H9 (cell line): Measurements from ENCODE around the gene DCAF10. TPM values are rescaled to one million over a fixed set of nuclear protein-coding genes. Genes with fewer than 3 reads are reported as not detected.

Source experiments
- DNase-seq: peaks from one replicate; pipeline ENCODE4 v3.0.0-alpha.2; 2017
- H2AFZ ChIP-seq: one replicate; pipeline ENCODE4 v1.6.1; 2013; ENCODE audit warnings: mild to moderate bottlenecking, low read length, control low read depth, moderate library complexity
- H2AK5ac ChIP-seq: 2 replicates; pipeline ENCODE4 v1.6.1; 2013; ENCODE audit warnings: low read length, control low read depth, mixed read lengths; ENCODE audit not compliant: insufficient read length
- H2BK120ac ChIP-seq: one replicate; pipeline ENCODE4 v1.6.1; 2013; ENCODE audit warnings: low read depth, mild to moderate bottlenecking, low read length, control low read depth, inconsistent platforms; ENCODE audit not compliant: poor library complexity, severe bottlenecking
- H2BK12ac ChIP-seq: 2 replicates; pipeline ENCODE4 v1.6.1; 2013; ENCODE audit warnings: low read length, control low read depth, mixed read lengths, low read depth; ENCODE audit not compliant: insufficient read length
- H2BK15ac ChIP-seq: 2 replicates; pipeline ENCODE4 v1.6.1; 2013; ENCODE audit warnings: low read depth, low read length, control low read depth
- H2BK20ac ChIP-seq: one replicate; pipeline ENCODE4 v1.6.1; 2013; ENCODE audit warnings: low read depth, mild to moderate bottlenecking, low read length, control low read depth, inconsistent platforms; ENCODE audit not compliant: poor library complexity, severe bottlenecking
- H2BK5ac ChIP-seq: 2 replicates; pipeline ENCODE4 v1.6.1; 2013; ENCODE audit warnings: low read length, control low read depth, mixed read lengths; ENCODE audit not compliant: insufficient read length
- H3K14ac ChIP-seq: 2 replicates; pipeline ENCODE4 v1.6.1; 2013; ENCODE audit warnings: low read length, control low read depth; ENCODE audit not compliant: insufficient read depth
- H3K18ac ChIP-seq: 2 replicates; pipeline ENCODE4 v1.6.1; 2013; ENCODE audit warnings: low read depth, mild to moderate bottlenecking, mixed read lengths, low read length, control low read depth; ENCODE audit not compliant: insufficient read length
- H3K23ac ChIP-seq: 2 replicates; pipeline ENCODE4 v1.6.1; 2013; ENCODE audit warnings: low read length, control low read depth, mixed read lengths, low read depth; ENCODE audit not compliant: insufficient read length
- H3K23me2 ChIP-seq: 2 replicates; pipeline ENCODE4 v1.6.1; 2013; ENCODE audit warnings: low read depth, mild to moderate bottlenecking, mixed read lengths, low read length, control low read depth; ENCODE audit not compliant: insufficient read length, poor library complexity, severe bottlenecking
- H3K27ac ChIP-seq: 2 replicates; pipeline ENCODE4 v1.5.1; 2013; ENCODE audit warnings: low read length, control low read depth, mixed read lengths, low read depth; ENCODE audit not compliant: insufficient read length
- H3K27me3 ChIP-seq: 2 replicates; pipeline ENCODE4 v1.6.1; 2013; ENCODE audit warnings: low read length, control low read depth, inconsistent platforms; ENCODE audit not compliant: insufficient read depth
- H3K4ac ChIP-seq: 2 replicates; pipeline ENCODE4 v1.6.1; 2013; ENCODE audit warnings: low read depth, mild to moderate bottlenecking, control low read depth, inconsistent platforms, low read length, moderate library complexity
- H3K4me1 ChIP-seq: 2 replicates; pipeline ENCODE4 v1.6.1; 2013; ENCODE audit warnings: low read length, control low read depth, inconsistent platforms; ENCODE audit not compliant: insufficient read depth
- H3K4me2 ChIP-seq: 2 replicates; pipeline ENCODE4 v1.6.1; 2013; ENCODE audit warnings: low read length, control low read depth, mixed read lengths; ENCODE audit not compliant: insufficient read length, insufficient read depth
- H3K56ac ChIP-seq: 2 replicates; pipeline ENCODE4 v1.6.1; 2013; ENCODE audit warnings: low read depth, mild to moderate bottlenecking, mixed read lengths, low read length, control low read depth; ENCODE audit not compliant: insufficient read length
- H3K79me1 ChIP-seq: 2 replicates; pipeline ENCODE4 v1.6.1; 2013; ENCODE audit warnings: low read depth, mild to moderate bottlenecking, moderate library complexity, low read length, control low read depth, inconsistent platforms; ENCODE audit not compliant: insufficient read depth, poor library complexity, severe bottlenecking
- H3K79me2 ChIP-seq: 2 replicates; pipeline ENCODE4 v1.6.1; 2013; ENCODE audit warnings: low read length, control low read depth, inconsistent platforms; ENCODE audit not compliant: insufficient read depth
- H3K9ac ChIP-seq: 2 replicates; pipeline ENCODE4 v1.6.1; 2013; ENCODE audit warnings: low read length, control low read depth, mixed read lengths; ENCODE audit not compliant: insufficient read length; ENCODE audit errors: extremely low read depth
- H3K9me3 ChIP-seq: one replicate; pipeline ENCODE4 v1.6.1; 2013; ENCODE audit warnings: low read depth, low read length, inconsistent platforms; ENCODE audit not compliant: control insufficient read depth
- H3T11ph ChIP-seq: one replicate; pipeline ENCODE4 v1.6.1; 2013; ENCODE audit warnings: mild to moderate bottlenecking, low read length, control low read depth, inconsistent platforms
- H4K20me1 ChIP-seq: one replicate; pipeline ENCODE4 v1.6.1; 2013; ENCODE audit not compliant: control insufficient read depth, insufficient read length, insufficient read depth
- H4K5ac ChIP-seq: 2 replicates; pipeline ENCODE4 v1.6.1; 2013; ENCODE audit warnings: low read depth, mild to moderate bottlenecking, mixed read lengths, low read length, control low read depth; ENCODE audit not compliant: insufficient read length
- H4K8ac ChIP-seq: replicated peaks from 2 replicates; pipeline ENCODE4 v1.6.1; 2013; ENCODE audit warnings: low read length, control low read depth, mixed read lengths, low read depth; ENCODE audit not compliant: insufficient read length
- H4K91ac ChIP-seq: 2 replicates; pipeline ENCODE4 v1.6.1; 2013; ENCODE audit warnings: low read depth, mild to moderate bottlenecking, moderate library complexity, mixed read lengths, low read length, control low read depth; ENCODE audit not compliant: insufficient read length
- H3K27ac Mint-ChIP-seq, 3 experiments: 2 replicates in 2 of 3; 3 replicates in 1 of 3; pipeline ENCODE4 v1.8.0; 2020 to 2021; ENCODE audit warnings: mixed read lengths in 3 of 3, mild to moderate bottlenecking in 1 of 3, moderate library complexity in 1 of 3
- H3K27me3 Mint-ChIP-seq: 2 replicates; pipeline ENCODE4 v1.8.0; 2021; ENCODE audit warnings: low read depth, mild to moderate bottlenecking, moderate library complexity, mixed read lengths
- H3K36me3 Mint-ChIP-seq, 3 experiments: 2 replicates in 2 of 3; 3 replicates in 1 of 3; pipeline ENCODE4 v1.8.0; 2020 to 2021; ENCODE audit warnings: low read depth in 3 of 3, mixed read lengths in 3 of 3; ENCODE audit not compliant: insufficient read depth in 1 of 3
- H3K4me1 Mint-ChIP-seq, 2 experiments: 2 replicates each; pipeline ENCODE4 v1.8.0; 2020; ENCODE audit warnings: mixed read lengths in 2 of 2
- H3K4me3 Mint-ChIP-seq, 2 experiments: 2 replicates in 1 of 2; 3 replicates in 1 of 2; pipeline ENCODE4 v1.8.0; 2020 to 2021; ENCODE audit warnings: mild to moderate bottlenecking in 2 of 2, mixed read lengths in 2 of 2, moderate library complexity in 1 of 2
- H3K9me3 Mint-ChIP-seq, 2 experiments: 2 replicates in 1 of 2; 3 replicates in 1 of 2; pipeline ENCODE4 v1.8.0; 2020; ENCODE audit warnings: mild to moderate bottlenecking in 2 of 2, mixed read lengths in 2 of 2, moderate library complexity in 1 of 2
- CTCF ChIP-seq: fragments of 200-600 bp; sonication (generic); conservative IDR thresholded peaks from 3 replicates; pipeline ENCODE4 v1.8.0; 2021; ENCODE audit warnings: antibody characterized with exemption, mild to moderate bottlenecking
- WGBS: extraction: QIAGEN DNeasy Blood & Tissue Kit; methylation state at CpG from one replicate; pipeline ENCODE4 v1.1.7; 2013; ENCODE audit warnings: missing lambda C conversion rate, low lambda C conversion rate, mixed read lengths; ENCODE audit not compliant: insufficient read length; ENCODE audit errors: extremely low coverage; 5-methylcytosine and 5-hydroxymethylcytosine counted together
- total RNA-seq: library from RNA; stranded (reverse); gene quantifications from 2 replicates; pipeline ENCODE4 v1.2.1, GENCODE V29; 2021

Gene DCAF10
- total RNA-seq, 1 experiment from 2014 or later: 13.4 TPM

- Histone ChIP-seq H4K5ac (no peak overlapping the region), H2BK5ac (no peak overlapping the region), H3K27ac (no peak overlapping the region), H3K23ac (no peak overlapping the region), H3K56ac (no peak overlapping the region), H3K18ac (no peak overlapping the region), H3K27me3 (no peaks in the 10 kb centered on the region), H2BK15ac (no peak overlapping the region), H2BK20ac (no peak overlapping the region), H3K4ac (no peak overlapping the region), H4K8ac (no peak overlapping the region), H3K79me2 (peaks cover 7% of the 10 kb centered on the region; the same call in 1 of the 2 replicates), H3K9me3 (no peaks in the 10 kb centered on the region), H3K4me1 (peaks cover 2% of the 10 kb centered on the region), H2BK12ac (no peak overlapping the region), H2BK120ac (no peak overlapping the region), H4K20me1 (no peaks in the 10 kb centered on the region), H4K91ac (no peak overlapping the region), H3T11ph (no peak overlapping the region), H3K23me2 (peaks cover 11% of the 10 kb centered on the region), H3K9ac (no peak overlapping the region), H2AFZ (no peak overlapping the region), H3K79me1 (no peaks in the 10 kb centered on the region), H2AK5ac (no peak overlapping the region), H3K14ac (no peak overlapping the region), H3K4me2 (no peak overlapping the region)
- no peak for TF ChIP-seq CTCF
- Mint-ChIP-seq H3K36me3 (no peaks in the 10 kb centered on the region; a peak in 1 of 7 replicates), H3K9me3 (no peaks in the 10 kb centered on the region), H3K4me3 (no peak overlapping the region; a peak in 1 of 5 replicates), H3K4me1 (peaks cover 23 to 25% of the 10 kb centered on the region in 2 experiments), H3K27me3 (peaks cover 18% of the 10 kb centered on the region), H3K27ac (no peak overlapping the region)
- DNase-seq: no peak
- no CpG with 5 or more reads among the region's 1 CpG for WGBS
Observed at GRCh38 chr9:37798677-37799076, 1.9 kb upstream of the DCAF10 start.
